ENCODE data around the gene FMNL2. TPM values are rescaled to one million over a fixed set of nuclear protein-coding genes. Genes with fewer than 3 reads are reported as not detected.

FMNL2 gene
- total and polyA plus RNA-seq, 11 donors, result 4.7 to 19.4 (median 5.5) TPM

DNA sequence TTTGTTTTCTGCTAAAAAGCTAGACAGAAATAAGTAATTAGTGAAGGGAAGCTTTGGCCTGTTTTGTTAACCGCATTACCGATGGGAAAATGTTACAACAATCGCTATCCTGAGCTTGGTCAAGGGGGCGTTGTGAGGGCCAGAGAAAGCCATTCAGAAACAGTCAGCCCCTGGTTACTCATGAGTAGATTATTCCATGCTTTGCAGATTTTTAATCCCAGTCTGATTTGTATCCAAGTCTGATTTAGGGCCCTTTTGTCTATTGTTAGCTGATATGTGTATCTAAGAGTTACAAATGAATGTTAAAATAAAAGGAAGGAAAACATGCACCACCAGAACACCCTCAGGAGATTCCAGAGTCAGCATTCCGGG lies 283.2 kb downstream of the FMNL2 start:
- Histone ChIP-seq H3K36me3 (peaks cover 0 to 63% (median 50%) of the 10 kb centered on the region in 9 donors), H3K9me3 (no peaks in the 10 kb centered on the region), H3K27ac (no peak overlapping the region), H3K4me3 (no peak overlapping the region), H3K27me3 (no peaks in the 10 kb centered on the region), H3K4me1 (peaks cover 0 to 9% (median 0%) of the 10 kb centered on the region in 12 donors)
- intact Hi-C loops (cut with DNase I), result loop anchor here in 1 of 10 donors (10.0 kb wide), 1 partner anchor 283 kb away; the partner anchor contains the start of gene FMNL2
- 89 to 93% (median 91%) methylated on average over 5 of the region's 5 CpGs for WGBS, 4 donors
- TF ChIP-seq CTCF (IDR thresholded peaks at IDR 0.05) (no peak), POLR2A (IDR thresholded peaks at IDR 0.05) (no peak)
- ATAC-seq (no peak), DNase-seq (no peak)

DNA sequence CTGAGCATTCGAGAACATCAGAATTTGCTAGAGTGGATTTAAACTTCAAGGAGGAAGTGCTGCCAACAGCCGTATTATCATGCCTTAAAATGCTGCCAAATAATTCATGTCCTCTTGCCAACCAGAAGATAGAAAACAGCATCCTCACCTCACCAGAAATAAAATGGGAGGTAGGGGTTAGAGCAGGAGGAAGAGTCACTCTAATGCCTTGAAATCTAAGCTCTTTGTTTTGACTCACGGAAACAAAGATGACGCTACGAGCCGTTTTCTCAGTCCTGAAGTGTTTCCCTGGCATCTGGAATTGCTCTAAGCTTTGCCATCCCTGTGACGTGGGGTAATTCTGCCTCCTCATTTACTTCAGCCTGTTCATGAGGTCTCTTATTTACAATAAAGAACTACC lies 285.2 kb downstream of the FMNL2 start:
- peaks cover 0 to 60% (median 48%) of the 10 kb centered on the region in 9 donors for H3K36me3 ChIP-seq

DNA sequence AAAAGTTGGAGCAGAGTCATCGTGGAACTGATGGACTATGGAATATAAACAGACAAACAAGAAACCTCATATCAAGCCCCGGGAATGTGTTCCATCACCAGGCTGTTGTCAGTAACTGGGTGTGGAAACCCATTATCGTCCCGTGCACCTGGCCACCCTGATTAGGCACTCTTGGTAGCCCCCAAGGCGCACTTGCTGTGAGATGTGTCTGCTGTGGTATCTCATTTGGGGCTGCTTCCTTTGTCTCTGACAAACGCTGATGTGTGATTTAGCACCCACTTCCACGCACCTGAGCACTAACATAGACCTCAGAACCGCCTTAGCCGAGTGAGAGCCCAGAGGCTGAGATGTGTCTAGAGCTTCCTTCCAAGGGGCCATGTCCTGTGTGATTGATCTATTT lies 286.0 kb downstream of the FMNL2 start:
- 93 to 97% (median 96%) methylated on average over 9 of the region's 9 CpGs for WGBS, 4 donors
- Histone ChIP-seq H3K9me3 (no peaks in the 10 kb centered on the region), H3K27me3 (no peaks in the 10 kb centered on the region), H3K36me3 (peaks cover 0 to 52% (median 41%) of the 10 kb centered on the region in 9 donors), H3K4me1 (no peaks in the 10 kb centered on the region), H3K27ac (peak overlapping the region in 1 of 12 donors; percentile 61), H3K4me3 (no peak overlapping the region)
- TF ChIP-seq CTCF (IDR thresholded peaks at IDR 0.05), result no peak
- no peak for TF ChIP-seq POLR2A (IDR thresholded peaks at IDR 0.05)
- DNase-seq (no peak), ATAC-seq (no peak)
- intact Hi-C loops (cut with DNase I), result loop anchor here in 2 of 10 donors (5.0 to 10.0 kb wide), 2 partner anchors 286 to 429 kb away; partner anchors contain the start of gene FMNL2 (in 1 of the 2)

More for the DNA sequence above, 285.2 kb downstream of the FMNL2 start:
- intact Hi-C loops (cut with DNase I), result loop anchor here in 2 of 10 donors (5.0 to 10.0 kb wide), 2 partner anchors 285 to 428 kb away; partner anchors contain the start of gene FMNL2 (in 1 of the 2)
- 70 to 74% (median 72%) methylated on average over 7 of the region's 7 CpGs for WGBS, 4 donors
- no peaks in the 10 kb centered on the region for H3K9me3 ChIP-seq
- no peaks in the 10 kb centered on the region for H3K27me3 ChIP-seq
- peak overlapping the region in 1 of 12 donors; percentile 61 for H3K27ac ChIP-seq
- DNase-seq, result no peak
- H3K4me3 ChIP-seq, result no peak overlapping the region
- H3K4me1 ChIP-seq, result no peaks in the 10 kb centered on the region
- no peak for TF ChIP-seq POLR2A (IDR thresholded peaks at IDR 0.05)
- no peak for TF ChIP-seq CTCF (IDR thresholded peaks at IDR 0.05)
- ATAC-seq, result no peak

DNA sequence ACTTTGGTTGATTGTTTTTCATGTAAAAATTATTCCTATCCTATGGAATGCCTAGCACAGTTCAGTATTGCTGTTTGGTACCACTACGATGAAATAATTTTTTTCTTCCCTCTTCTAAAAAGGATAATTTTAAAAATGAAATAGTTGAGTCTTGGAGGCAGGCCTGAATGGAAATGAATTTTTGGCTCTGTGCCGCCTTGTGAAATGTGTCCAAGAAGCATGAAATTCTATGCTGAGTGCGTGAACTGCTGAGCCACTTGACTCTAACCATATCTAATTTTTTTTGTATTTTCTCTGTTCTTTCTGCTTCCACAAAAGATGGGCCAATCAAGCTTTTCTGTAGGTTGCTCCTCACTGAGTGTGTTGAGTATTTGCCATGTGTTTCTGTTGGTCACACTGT lies 287.2 kb downstream of the FMNL2 start:
- Histone ChIP-seq H3K27ac (no peak overlapping the region), H3K9me3 (no peaks in the 10 kb centered on the region), H3K4me3 (no peak overlapping the region), H3K36me3 (peaks cover 0 to 46% (median 33%) of the 10 kb centered on the region in 9 donors), H3K4me1 (peaks cover 0 to 4% (median 0%) of the 10 kb centered on the region in 12 donors), H3K27me3 (no peaks in the 10 kb centered on the region)
- intact Hi-C loops (cut with DNase I), result loop anchor here in 2 of 10 donors (5.0 to 10.0 kb wide), 2 partner anchors 287 to 430 kb away; partner anchors contain the start of gene FMNL2 (in 1 of the 2)
- TF ChIP-seq POLR2A (IDR thresholded peaks at IDR 0.05), result no peak
- no peak for TF ChIP-seq CTCF (IDR thresholded peaks at IDR 0.05)
- 79 to 89% (median 86%) methylated on average over 3 of the region's 3 CpGs for WGBS, 4 donors
- DNase-seq, result no peak
- ATAC-seq, result no peak

Data from heart left ventricle (tissue), 16 donors.